ENCODE data around the gene GRXCR2. TPM values are rescaled to one million over a fixed set of nuclear protein-coding genes. Genes with fewer than 3 reads are reported as not detected.

GRXCR2 gene
- total RNA-seq, 1 donor from 2014 or later, result not detected

- DNase-seq (ENCODE audit: low spot score), result no peak
- TF ChIP-seq EZH2phosphoT487 (IDR thresholded peaks at IDR 0.05) (no peak), CTCF (IDR thresholded peaks at IDR 0.05) (no peak)
- Histone ChIP-seq H2AFZ (replicated peaks) (no peak overlapping the region), H3K36me3 (no peaks in the 10 kb centered on the region), H3K4me1 (no peaks in the 10 kb centered on the region), H3K4me3 (no peak overlapping the region), H3K9ac (no peak overlapping the region), H3K27ac (no peak overlapping the region), H4K20me1 (ENCODE audit: low read depth) (no peaks in the 10 kb centered on the region), H3K79me2 (ENCODE audit: low read depth) (no peaks in the 10 kb centered on the region), H3K4me2 (no peak overlapping the region), H3F3A (ENCODE audit: low read depth) (no peaks in the 10 kb centered on the region), H3K9me3 (ENCODE audit: low read depth) (no peaks in the 10 kb centered on the region), H3K27me3 (no peaks in the 10 kb centered on the region)
- no peaks in the 10 kb centered on the region for H3K9me3 Mint-ChIP-seq
- no peaks in the 10 kb centered on the region for H3K36me3 Mint-ChIP-seq
- no peak overlapping the region for H3K4me3 Mint-ChIP-seq
- no peaks in the 10 kb centered on the region for H3K4me1 Mint-ChIP-seq
- H3K27me3 Mint-ChIP-seq (ENCODE audit: insufficient read depth, low read depth), result peaks cover 2% of the 10 kb centered on the region
- no peak overlapping the region for H3K27ac Mint-ChIP-seq
Measured at GRCh38 chr5:145812877-145813276, 59.9 kb downstream of the GRXCR2 start.

- no peak overlapping the region for H3K27ac Mint-ChIP-seq
- H3K36me3 Mint-ChIP-seq, result no peaks in the 10 kb centered on the region
Measured at GRCh38 chr5:145811834-145812625, 60.8 kb downstream of the GRXCR2 start.

More at GRCh38 chr5:145811834-145812625, 60.8 kb downstream of the GRXCR2 start:
- Histone ChIP-seq H3K27ac (no peak overlapping the region), H3K9me3 (ENCODE audit: low read depth) (no peaks in the 10 kb centered on the region), H3K79me2 (ENCODE audit: low read depth) (no peaks in the 10 kb centered on the region), H2AFZ (replicated peaks) (no peak overlapping the region), H3K36me3 (no peaks in the 10 kb centered on the region), H4K20me1 (ENCODE audit: low read depth) (no peaks in the 10 kb centered on the region), H3K4me3 (no peak overlapping the region), H3K9ac (no peak overlapping the region), H3K27me3 (no peaks in the 10 kb centered on the region), H3K4me1 (no peaks in the 10 kb centered on the region), H3K4me2 (no peak overlapping the region), H3F3A (ENCODE audit: low read depth) (no peaks in the 10 kb centered on the region)
- TF ChIP-seq CTCF (IDR thresholded peaks at IDR 0.05) (peak; percentile 47), EZH2 (IDR thresholded peaks at IDR 0.05) (no peak)
- H3K9me3 Mint-ChIP-seq, result no peaks in the 10 kb centered on the region
- H3K4me3 Mint-ChIP-seq, result no peak overlapping the region
- H3K4me1 Mint-ChIP-seq, result no peaks in the 10 kb centered on the region
- H3K27me3 Mint-ChIP-seq (ENCODE audit: insufficient read depth, low read depth), result peaks cover 2% of the 10 kb centered on the region
- DNase-seq (ENCODE audit: low spot score), result peak; percentile 38

Other genes starting within 250 kb of the GRXCR2 start
- gene PRELID2, start 37.7 kb downstream of the GRXCR2 start, total RNA-seq (ENCODE audit: low replicate concordance), result 25.9 and 30.3 TPM in 2 replicates
- 0.36 and 2.4 TPM in 2 replicates for gene SH3RF2, start 63.6 kb upstream of the GRXCR2 start, total RNA-seq (ENCODE audit: low replicate concordance)
- gene PLAC8L1, start 232.6 kb upstream of the GRXCR2 start, total RNA-seq (ENCODE audit: low replicate concordance), result 0.51 TPM in 1 of 2 replicates, not detected in the other